HG03025 (cell line): ENCODE data around the gene PTPRN2.
"Not testable (repeated sequence)": the region's sequence is repeated elsewhere in the genome, so short reads cannot be mapped to it uniquely, and the experiment has no call there.

Experiments used
- ATAC-seq: cut with Tn5 transposase; IDR thresholded peaks from one replicate; pipeline ENCODE4 v1.9.1; 2021; ENCODE audit warnings: mild to moderate bottlenecking, moderate library complexity; ENCODE audit not compliant: unreplicated experiment, low FRiP score

The PTPRN2 gene

DNA sequence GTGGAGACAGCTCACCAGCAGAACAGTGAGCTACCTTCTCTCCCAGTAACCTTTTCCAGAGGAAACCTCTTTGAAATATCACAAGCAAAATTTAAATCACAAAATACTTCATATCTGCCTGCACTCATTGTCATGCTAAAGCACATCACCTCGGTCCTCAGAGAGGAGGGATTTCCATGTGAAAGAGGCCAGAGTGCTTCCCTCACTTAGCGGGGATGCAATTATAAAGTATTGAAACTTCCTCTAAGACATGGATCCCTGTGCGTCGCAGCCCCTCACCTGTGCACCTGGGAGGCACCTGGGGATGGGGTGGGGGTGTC lies 792.9 kb downstream of the PTPRN2 start:
- no peak for ATAC-seq

DNA sequence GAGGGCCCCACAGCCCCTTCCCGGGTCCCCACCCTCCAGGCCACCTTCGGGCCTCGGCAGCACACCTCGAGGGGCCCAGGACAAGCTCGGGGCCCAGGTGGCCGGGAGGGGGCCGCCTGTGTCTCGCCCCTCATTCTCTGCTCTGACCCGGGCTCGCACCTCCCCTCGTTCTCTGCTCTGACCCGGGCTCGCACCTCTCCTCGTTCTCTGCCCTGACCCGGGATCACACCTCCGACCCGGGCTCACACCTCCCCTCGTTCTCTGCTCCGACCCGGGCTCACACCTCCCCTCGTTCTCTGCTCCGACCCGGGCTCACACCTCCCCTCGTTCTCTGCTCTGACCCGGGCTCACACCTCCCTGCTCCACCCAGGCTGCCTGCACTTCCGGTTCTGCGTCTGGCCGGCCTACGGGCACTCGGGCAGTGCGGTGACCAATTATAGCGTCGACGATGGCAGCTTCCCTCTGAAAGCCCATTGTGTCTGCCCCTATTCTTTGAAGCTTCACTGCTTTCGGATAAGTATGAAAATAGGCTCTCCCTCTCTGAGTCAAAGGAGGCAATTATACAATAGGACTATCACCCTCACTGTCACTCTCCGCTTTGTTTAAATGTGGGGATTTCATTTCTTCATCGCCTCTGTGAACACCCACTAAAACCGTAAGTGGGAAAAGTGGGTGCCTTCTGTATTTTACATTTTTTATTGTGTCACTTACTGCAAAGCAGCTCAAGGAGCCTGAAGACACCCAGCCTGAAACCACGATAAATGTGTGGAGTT lies 793.5 kb downstream of the PTPRN2 start:
- ATAC-seq: no peak

DNA sequence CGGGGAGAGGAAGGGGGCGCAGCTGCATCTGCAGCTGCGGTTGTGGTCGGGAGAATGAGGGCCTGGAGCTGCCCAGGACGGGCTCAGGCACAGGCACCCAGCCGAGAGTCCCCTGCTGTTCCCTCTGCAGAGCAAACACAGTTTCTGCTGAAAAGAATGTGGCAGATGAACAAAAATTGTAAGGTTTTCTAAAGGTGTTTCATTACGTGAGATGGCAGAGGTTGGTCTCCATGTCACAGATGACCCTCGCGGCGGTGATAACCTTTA lies 794.6 kb downstream of the PTPRN2 start:
- ATAC-seq: no peak

DNA sequence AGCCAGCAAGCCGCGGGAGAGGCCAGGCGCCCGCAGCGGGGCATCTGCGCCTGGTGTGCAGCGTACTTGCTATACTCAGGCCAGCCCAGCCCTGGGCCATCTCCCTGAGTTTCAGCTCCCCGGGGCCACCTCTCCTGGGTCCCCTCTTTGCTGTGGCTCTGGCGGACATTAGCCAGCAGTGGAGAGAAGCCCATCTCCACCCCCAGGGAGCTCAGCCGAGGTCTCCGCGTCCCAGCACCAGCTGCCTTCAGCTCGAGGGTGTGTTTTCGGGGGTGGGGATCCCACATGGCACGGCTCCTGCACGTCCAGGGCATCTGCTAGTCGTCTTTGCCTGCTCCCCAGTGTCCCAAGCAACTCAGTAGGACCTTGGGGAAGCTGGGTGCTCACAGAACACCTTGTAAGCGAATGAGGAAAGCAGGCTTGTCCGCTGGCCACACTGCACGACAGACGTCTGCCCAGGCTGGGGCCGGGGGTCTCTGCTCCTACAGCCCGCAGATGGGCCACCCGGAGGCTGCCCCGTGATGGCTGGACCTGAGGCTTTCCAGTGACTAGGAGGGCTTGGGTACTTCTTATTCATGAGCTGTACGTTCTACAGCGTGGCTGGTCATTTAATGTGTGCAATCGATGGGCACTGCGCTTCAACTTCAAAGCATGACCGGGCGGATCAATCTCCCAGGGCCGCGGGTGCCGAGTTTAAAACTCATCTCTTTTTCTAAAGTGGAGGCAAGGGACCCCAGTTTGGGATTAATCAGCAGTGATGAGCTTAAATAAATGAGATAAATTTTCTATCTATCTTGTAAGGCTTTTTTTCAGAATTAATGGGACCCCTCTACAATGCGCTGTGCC lies 795.2 kb downstream of the PTPRN2 start:
- ATAC-seq: no peak

DNA sequence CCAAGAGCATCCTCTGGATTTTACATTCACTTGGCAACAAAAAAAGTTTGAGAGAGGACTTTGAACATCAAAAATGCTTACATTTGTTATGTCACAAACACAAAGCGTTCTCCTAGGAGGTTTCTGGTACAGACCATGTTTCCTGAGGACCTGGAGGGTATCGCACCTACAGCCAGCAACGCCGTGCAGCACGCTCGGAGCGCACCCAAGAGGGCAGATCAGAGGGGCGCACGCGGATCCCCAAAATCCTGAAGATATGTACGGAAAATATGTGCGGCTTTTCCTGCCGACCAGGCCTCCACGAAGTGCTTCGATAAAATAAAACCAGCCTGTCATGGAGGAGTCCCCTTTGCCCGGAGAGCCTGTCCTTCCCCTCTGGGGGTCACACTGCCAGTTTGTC lies 796.0 kb downstream of the PTPRN2 start:
- ATAC-seq: no peak

DNA sequence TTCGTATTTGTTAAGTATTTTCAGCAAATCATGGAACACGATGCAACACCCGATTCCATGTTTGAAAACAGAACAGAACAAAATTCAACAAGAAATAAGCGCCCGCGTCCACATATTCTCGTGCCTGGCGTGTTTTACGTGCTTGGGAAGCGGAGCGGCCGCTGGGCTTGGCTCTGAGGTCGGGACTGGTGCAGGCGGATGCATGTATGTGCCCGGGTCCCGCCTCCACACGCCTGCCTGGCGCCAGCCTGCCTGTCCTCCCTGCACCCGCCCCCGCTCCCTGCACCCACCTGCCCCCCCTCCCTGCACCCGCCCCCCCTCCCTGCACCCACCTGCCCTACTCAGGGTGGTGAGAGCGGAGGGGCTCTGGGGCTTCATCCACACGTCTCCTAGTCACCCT lies 796.4 kb downstream of the PTPRN2 start:
- no peak for ATAC-seq

DNA sequence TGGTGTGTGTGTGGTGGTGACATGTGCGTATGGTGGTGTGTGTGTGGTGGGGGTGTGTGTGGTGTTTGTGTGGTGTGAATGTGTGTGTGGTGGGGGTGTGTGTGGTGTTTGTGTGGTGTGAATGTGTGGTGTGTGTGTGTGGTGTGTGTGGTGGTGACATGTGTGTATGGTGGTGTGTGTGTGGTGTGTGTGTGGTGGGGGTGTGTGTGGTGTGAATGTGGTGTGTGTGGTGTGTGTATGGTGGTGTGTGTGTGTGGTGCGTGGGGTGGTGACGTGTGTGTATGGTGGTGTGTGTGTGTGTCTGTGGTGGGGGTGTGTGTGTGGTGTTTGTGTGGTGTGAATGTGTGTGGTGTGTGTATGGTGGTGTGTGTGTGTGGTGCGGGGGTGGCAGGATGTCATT lies 797.7 kb downstream of the PTPRN2 start:
- no peak for ATAC-seq

DNA sequence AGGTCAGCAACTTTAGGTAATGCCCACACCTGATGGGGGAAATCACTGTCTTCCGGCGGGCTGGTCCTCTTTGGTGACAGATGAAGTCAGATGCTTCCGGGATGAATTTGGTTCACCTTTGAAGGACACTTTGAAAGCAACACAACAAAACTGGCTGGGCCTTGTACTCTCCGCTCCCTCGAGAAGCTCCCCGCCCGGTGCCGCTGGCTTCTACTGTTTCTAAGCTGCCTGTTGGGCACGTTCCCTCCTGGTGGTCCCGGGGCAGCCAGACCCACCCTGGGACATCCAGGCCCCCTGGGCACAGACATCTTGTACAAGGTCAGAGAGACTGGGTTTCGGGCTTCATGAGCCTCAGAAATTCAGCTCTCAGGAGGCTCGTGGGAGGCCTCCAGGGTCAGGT lies 798.5 kb downstream of the PTPRN2 start:
- ATAC-seq: no peak

DNA sequence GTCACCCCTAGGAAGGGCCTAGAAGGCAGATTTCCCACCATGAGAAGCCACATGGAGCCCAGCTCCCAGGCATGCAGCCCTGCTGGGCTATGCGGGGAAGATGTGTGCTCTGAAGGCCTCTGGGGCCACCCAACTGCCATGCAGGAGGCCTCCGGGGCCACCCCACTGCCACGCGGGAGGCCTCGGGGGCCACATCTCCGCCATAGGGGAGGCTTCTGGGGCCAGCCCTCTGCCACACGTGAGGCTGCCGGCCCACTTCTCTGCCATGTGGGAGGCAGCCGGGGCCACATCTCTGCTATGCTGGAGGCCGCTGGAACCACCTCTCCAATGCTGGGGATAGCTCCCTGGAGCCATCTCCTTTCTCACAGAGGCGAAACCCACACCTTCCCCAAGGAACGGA lies 799.0 kb downstream of the PTPRN2 start:
- no peak for ATAC-seq

DNA sequence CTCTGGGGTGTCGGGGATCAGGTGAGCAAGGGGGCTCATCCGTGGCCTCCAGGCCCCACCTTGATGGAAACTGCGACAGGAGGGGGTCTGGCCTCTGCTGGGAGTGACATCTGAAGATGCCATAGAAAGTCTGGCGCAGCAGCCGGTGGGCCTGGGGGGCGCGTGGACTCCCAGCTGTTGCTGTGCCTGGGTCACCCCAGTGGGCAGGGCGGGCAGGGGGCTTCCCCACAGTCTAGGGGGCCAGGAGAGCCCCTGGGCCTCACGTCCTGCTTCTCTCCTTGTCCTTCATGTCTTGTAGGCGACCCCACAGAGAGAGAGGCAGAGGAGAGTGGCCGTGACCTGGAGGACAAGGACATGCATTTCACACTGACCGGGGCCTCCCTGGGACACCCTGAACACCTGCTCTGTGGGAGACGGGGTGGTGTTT lies 800.3 kb downstream of the PTPRN2 start:
- no peak for ATAC-seq

DNA sequence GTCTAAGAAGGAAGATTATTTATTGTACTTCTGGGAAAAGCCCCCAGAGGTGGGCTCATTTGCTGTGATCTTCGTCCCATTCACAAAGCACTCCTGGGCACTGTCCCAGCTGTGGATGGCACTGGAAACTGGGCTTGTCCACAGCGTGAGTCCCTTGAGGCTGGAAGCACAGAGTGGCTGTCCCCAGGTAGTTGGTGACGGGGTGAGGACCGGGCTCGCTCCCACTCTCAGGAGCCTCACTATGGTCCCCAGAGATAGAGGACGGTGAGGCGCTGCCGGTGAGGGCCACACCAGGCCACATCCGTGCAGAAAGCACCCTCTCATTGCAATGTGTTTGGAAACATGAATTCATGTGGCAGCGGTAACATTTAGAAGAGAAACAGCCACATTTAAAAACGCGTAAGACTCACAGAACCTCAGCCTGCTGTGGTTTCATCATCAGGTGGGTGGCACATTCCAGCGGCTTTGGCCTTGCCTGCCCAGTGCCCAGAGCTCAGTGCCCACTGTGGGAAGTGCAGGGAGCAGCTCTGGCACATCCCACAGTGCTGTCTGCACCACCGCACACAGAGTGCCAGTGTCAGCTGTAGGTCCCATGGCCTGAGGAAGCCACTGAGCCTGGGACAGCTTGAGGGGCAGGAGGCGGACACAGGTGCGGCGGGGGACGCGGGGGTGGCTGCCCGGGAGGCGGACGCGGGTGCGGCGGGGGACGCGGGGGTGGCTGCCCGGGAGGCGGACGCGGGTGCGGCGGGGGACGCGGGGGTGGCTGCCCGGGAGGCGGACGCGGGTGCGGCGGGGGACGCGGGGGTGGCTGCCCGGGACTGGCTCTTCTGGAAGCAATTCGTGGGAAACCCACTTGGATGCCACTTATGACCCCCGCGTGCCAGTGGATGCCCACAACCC lies 801.0 kb downstream of the PTPRN2 start:
- no peak for ATAC-seq

DNA sequence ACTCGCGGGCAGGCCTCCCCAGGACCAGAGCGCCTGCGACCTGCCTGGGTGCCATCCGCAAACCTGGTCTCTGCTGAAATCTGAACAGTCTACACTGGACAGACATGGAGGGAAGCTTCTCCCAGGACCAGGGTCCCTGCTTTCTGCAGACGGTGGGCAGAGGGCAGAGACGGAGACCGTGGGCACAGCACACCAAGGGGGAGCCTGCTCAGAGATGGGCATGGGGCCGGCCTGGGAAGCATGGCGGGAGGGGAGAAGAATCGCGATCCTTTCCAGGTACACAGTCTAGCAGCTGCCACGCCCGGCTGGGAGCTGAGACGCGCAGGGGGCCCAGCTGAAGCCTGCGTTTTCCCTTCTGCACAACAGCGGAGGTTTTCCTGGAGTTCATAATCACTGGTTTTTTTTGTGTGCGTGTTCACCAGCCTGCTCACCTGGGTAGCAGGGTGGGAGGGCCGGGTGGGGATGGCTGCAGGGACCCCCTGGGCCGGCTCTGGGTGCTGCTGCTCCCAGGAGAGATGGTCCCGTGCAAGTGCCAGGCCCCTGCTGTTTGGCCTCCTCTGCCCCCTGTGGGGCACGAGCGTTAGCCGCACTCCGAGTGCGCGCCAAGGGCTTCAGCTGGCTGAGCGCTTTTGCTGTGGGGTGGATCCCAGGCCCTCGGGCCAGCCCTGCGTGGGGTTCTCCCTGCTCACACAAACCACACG lies 802.0 kb downstream of the PTPRN2 start:
- no peak for ATAC-seq

DNA sequence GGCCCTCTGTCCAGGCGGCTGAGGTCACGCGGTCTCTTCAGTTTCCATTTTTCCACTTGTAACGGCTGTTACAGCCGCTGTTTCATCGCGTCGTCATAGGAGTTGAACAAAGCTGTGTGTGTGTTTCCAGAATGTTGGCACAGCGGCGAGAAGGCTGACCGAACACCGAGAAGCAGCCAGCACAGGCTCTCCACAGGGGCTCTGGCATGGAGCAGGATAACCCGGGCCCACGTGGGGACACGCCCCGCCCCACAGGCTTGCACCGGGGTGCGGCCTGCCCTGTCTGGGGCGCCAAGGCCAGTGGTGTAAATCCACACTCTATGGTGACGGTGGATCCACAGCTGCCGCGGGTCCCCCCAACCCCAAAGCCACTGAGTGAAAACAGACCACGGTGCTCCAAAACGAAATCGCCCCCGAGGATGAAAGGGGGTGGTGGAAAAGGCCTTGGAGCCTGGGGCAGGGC lies 802.6 kb downstream of the PTPRN2 start:
- ATAC-seq: no peak

DNA sequence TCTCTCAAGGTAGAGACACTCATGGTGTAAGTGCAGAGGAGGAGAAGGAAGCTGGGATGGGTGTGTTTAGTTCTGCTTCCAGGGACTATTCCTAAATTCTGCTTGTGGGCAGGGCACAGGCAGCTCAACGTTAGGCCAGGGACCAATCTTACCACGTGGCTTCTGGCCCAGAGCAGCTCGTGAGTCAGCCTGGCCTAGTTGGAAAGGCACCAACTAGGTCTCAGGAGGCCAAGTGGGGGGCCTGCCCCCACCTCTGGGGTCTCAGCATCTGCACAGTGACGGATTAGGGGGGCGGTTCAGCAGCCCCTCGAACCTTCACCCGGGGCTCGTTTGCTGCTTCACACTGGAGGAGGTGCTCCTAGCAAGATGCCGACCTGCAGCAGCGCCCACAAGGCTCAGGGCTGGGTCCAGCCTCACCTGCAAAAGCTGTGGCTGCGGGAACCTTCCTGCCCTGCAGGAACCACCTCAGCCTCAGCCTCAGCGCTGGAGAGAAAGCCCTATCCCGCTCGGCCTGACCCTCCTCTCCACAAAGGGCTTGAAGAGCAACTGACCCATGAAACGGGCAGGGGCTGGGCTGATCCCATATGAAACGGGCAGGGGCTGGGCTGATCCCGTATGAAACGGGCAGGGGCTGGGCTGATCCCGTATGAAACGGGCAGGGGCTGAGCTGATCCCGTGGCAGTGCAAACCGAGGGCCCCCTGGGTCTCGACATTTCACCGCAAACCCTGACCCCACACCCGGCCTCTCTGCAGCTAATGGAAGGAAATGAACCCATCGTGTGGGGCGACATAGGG lies 803.4 kb downstream of the PTPRN2 start:
- no peak for ATAC-seq

DNA sequence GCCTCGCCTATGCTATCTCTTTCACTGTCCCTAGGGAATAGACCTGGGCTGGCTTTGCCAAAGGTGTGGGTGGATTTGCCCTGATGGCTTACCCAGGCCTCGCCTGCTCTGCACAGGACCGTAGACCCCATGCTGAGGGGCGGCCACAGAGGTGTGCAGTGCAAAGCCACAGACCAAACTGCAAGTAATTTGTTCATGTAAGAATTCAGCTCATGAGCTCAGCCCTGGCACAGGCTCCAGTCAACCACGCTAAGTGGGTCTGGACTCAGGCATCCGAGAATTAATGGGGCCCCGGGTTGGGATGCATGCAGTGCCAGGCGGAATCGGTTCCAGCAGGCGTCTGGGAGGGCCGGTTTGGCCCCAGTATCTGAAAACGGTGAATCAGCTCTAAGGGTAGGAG lies 805.6 kb downstream of the PTPRN2 start:
- ATAC-seq: no peak

DNA sequence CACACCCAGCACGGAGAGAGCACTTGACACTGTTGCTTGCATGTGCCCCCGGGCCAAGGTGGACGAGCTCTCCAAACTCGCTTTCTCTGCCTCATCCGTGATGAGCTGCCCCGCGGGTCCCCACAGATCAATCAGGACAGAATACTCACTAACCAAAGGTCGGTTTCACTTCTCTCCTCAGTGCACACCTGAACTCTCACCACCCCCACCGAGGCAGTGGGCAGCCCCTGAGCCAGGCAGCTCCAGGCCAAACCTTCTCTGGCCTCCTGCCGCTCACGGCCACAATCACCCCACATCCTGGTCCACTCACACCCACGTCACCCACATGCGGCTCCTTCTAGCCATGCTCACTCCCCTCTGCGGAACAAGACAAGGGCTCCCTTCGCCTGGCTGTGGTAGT lies 806.9 kb downstream of the PTPRN2 start:
- ATAC-seq: no peak

DNA sequence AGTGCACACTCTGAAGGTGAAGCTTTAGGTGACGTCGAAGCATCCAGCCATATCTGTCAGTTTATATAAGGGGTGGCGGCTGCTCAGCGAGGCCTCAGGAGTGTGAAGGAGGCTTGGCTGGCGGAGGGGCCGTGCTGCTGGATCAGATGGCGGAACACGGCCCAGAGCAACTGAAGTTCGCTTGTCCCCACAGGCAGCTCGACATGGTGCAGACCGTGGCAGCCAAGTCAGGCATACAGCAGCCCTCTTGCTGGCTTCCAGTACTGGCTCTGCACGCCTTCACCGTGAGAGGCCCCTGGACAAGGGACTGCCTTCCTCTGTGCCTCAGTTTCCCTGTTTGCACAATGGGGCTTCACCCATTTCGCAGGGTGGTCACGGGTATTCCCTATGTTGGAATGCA lies 807.3 kb downstream of the PTPRN2 start:
- ATAC-seq: no peak

DNA sequence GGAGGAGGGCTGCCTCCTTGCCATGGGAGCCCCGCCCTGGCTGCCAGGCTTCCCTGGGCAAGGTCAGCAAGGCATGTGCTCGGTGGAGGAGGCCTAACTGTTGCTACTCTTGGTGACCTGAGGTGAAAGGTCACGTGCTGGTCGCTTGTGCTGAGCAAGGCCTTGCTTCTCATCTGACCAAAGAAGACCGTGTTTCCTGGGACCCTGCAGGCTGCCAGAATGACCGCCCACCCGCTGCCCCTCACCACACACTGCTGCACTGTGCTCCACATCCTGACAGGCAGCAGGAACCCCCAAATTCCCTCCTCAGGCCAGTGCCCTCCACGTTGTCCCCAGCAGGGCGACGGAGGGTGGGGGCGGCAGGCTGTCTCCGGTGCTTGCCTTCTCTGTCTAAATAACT lies 808.4 kb downstream of the PTPRN2 start:
- no peak for ATAC-seq

DNA sequence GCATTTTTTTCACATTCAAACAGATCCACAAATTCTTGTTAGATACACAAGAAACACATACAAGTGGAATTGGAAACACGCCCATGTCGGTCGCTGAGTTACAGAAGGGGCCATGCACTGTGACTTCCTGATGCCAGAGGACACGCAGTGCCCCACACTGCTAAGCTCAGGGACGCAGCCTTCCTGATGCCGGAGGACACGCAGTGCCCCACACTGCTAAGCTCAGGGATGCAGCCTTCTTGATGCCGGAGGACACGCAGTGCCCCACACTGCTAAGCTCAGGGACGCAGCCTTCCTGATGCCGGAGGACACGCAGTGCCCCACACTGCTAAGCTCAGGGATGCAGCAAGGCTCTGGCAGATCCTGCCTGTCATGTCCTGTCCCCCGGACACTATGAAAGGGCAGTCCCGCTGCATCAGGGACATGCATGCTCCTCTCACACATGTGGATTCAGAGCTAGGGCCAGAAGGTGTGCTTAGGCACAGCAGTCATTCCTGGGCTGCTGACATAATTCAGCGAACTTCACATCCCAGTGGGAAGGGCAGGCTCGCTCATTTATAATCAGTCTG lies 810.3 kb downstream of the PTPRN2 start:
- ATAC-seq: not testable (repeated sequence)
